Spleen (tissue), 7 donors: ENCODE data around the gene SWSAP1.

Experiments used
- CTCF ChIP-seq, 11 experiments: fragments of 200-600 bp in 7 of 11; fragments of 450-650 bp in 4 of 11; sonication (generic) in 4 of 11; IDR thresholded peaks in 8 of 11; conservative IDR thresholded peaks in 3 of 11; 1 replicate in 7 of 11; 2 replicates in 4 of 11; pipeline versions ENCODE4 v1.4.0 to v1.8.0; 2016 to 2021; ENCODE audit warnings: antibody characterized with exemption in 11 of 11, inconsistent platforms in 4 of 11, mild to moderate bottlenecking in 1 of 11
- POLR2A ChIP-seq, 3 donors: fragments of 450-650 bp; IDR thresholded peaks; one replicate each; pipeline ENCODE4 v1.5.1; 2017; ENCODE audit warnings: antibody characterized with exemption in 3 of 3, mild to moderate bottlenecking in 1 of 3
- POLR2AphosphoS5 ChIP-seq, 3 donors: sonication (generic); formaldehyde crosslinking; IDR thresholded peaks; one replicate each; pipeline ENCODE4 v1.5.1; 2017; ENCODE audit warnings: antibody characterized with exemption in 3 of 3
- donor health status: DM: no; HTN: no; CAD: no; lungs with moderate emphysema.
- donor health status: DM: no; HTN: no; CAD: no.
- donor health status: DM: no; HTN: no; CAD: no.

DNA sequence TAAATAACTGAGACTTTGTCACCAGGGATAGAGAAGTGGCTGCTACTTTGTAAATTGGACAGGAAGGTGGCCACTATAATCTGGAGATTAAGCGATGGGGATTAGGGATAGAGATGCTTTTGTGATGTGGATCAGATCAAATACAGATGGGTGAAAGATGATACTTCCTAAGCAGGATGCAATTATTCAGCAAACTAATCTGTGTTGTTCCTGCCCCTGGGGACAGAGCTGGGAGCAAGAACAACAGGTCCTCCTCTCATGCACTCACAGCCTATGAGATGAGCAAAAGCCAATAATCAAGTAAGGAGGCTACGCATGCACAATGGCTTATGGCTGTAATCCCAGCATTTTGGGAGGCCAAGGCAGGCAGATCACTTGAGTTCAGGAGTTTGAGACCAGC lies 40.1 kb downstream of the SWSAP1 start:
- TF ChIP-seq CTCF (IDR thresholded peaks at IDR 0.05 in 8 of 11, conservative IDR thresholded peaks at IDR 0.05 in 3 of 11) (no peak), POLR2A (IDR thresholded peaks at IDR 0.05) (no peak), POLR2AphosphoS5 (IDR thresholded peaks at IDR 0.05) (no peak)
